GM18951 (cell line): Measurements from ENCODE around the gene IZUMO4.

ENCODE experiments used
- POLR2A ChIP-seq: IDR thresholded peaks from 4 replicates; pipeline ENCODE4 v1.6.1; 2011; ENCODE audit warnings: mild to moderate bottlenecking; ENCODE audit not compliant: insufficient read length, insufficient read depth; ENCODE audit errors: extremely low read depth
- in situ Hi-C: fragments of 300-500 bp; cut with MboI; formaldehyde crosslinking; loops from one replicate; pipeline ENCODE4 v1.12.0; 2022; ENCODE audit warnings: low sequenced_read_pairs, mixed read lengths, inconsistent platforms; ENCODE audit not compliant: unreplicated experiment

IZUMO4 gene

GRCh38 chr19:2062770-2063169 is 33.9 kb upstream of the IZUMO4 start:
- in situ Hi-C loops = no loop called here
- TF ChIP-seq POLR2A = no peak

GRCh38 chr19:2063824-2064223 is 32.9 kb upstream of the IZUMO4 start:
- TF ChIP-seq POLR2A = no peak
- in situ Hi-C loops = no loop called here

GRCh38 chr19:2064395-2064787 is 32.3 kb upstream of the IZUMO4 start:
- no peak for TF ChIP-seq POLR2A
- in situ Hi-C loops = no loop called here

- no peak for TF ChIP-seq POLR2A
- in situ Hi-C loops = no loop called here
Measured at GRCh38 chr19:2064788-2065524, 31.8 kb upstream of the IZUMO4 start.

- in situ Hi-C loops = no loop called here
- TF ChIP-seq POLR2A = no peak
Measured at GRCh38 chr19:2070436-2070827, 26.3 kb upstream of the IZUMO4 start.

GRCh38 chr19:2070986-2071673 is 25.6 kb upstream of the IZUMO4 start:
- no peak for TF ChIP-seq POLR2A

GRCh38 chr19:2072757-2073551 is 23.8 kb upstream of the IZUMO4 start:
- no peak for TF ChIP-seq POLR2A
- in situ Hi-C loops = no loop called here

More at GRCh38 chr19:2070986-2071673, 25.6 kb upstream of the IZUMO4 start:
- in situ Hi-C loops = no loop called here

GRCh38 chr19:2076526-2076944 is 20.2 kb upstream of the IZUMO4 start:
- in situ Hi-C loops = no loop called here
- no peak for TF ChIP-seq POLR2A

- in situ Hi-C loops = no loop called here
- TF ChIP-seq POLR2A = no peak
Measured at GRCh38 chr19:2077398-2077797, 19.3 kb upstream of the IZUMO4 start.

- in situ Hi-C loops = no loop called here
- no peak for TF ChIP-seq POLR2A
Measured at GRCh38 chr19:2077833-2078619, 18.7 kb upstream of the IZUMO4 start.

- in situ Hi-C loops = no loop called here
- TF ChIP-seq POLR2A = no peak
Measured at GRCh38 chr19:2079076-2079864, 17.4 kb upstream of the IZUMO4 start.

- in situ Hi-C loops = no loop called here
- no peak for TF ChIP-seq POLR2A
Measured at GRCh38 chr19:2079865-2080301, 16.8 kb upstream of the IZUMO4 start.
